ENCODE measurements around the gene MOCOS. TPM values are rescaled to one million over a fixed set of nuclear protein-coding genes. Genes with fewer than 3 reads are reported as not detected.

MOCOS gene
- total and polyA plus RNA-seq, 2 donors (not counting 1 experiment from before 2014, with no cell fraction given), result 0.01 to 0.05 TPM

- Mint-ChIP-seq H3K4me1 (no peaks in the 10 kb centered on the region), H3K27ac (no peak overlapping the region), H3K27me3 (peaks cover 16% of the 10 kb centered on the region), H3K9me3 (ENCODE audit: insufficient read depth) (no peaks in the 10 kb centered on the region), H3K4me3 (no peak overlapping the region)
- TF ChIP-seq CTCF (IDR thresholded peaks at IDR 0.05) (no peak), EZH2 (IDR thresholded peaks at IDR 0.05; ENCODE audit: borderline replicate concordance, insufficient read depth, low read depth, low read length, poor library complexity, severe bottlenecking) (no peak)
- Histone ChIP-seq H3K9me3 (ENCODE audit: control extremely low read depth in 1 of 3, control insufficient read depth in 2 of 3, insufficient read depth in 1 of 3, low read length in 2 of 3) (no peaks in the 10 kb centered on the region), H3K4me2 (replicated peaks; ENCODE audit: low read depth, low read length, poor library complexity, severe bottlenecking) (no peak overlapping the region), H3K4me3 (ENCODE audit: control extremely low read depth in 1 of 5, extremely low read depth in 1 of 5, insufficient read depth in 1 of 5, low read depth in 2 of 5, low read length in 4 of 5) (no peak overlapping the region), H3K27me3 (replicated peaks in 1 of 4; ENCODE audit: control extremely low read depth in 1 of 4, control insufficient read depth in 3 of 4, insufficient read depth in 4 of 4, low read length in 3 of 4) (no peaks in the 10 kb centered on the region), H3K79me2 (ENCODE audit: control insufficient read depth, insufficient read depth, low read length) (no peaks in the 10 kb centered on the region), H3K9ac (ENCODE audit: low read length) (no peak overlapping the region), H3K4me1 (ENCODE audit: control insufficient read depth in 2 of 2, insufficient read depth in 2 of 2, low read length in 2 of 2) (no peaks in the 10 kb centered on the region), H3K27ac (ENCODE audit: low read length in 2 of 2) (no peak overlapping the region), H4K20me1 (ENCODE audit: control insufficient read depth, insufficient read depth, low read length, poor library complexity, severe bottlenecking) (no peaks in the 10 kb centered on the region), H3K36me3 (replicated peaks in 1 of 2; ENCODE audit: control extremely low read depth in 1 of 2, control insufficient read depth in 1 of 2, extremely low read depth in 1 of 2, insufficient read depth in 2 of 2, low read length in 1 of 2) (no peaks in the 10 kb centered on the region), H2AFZ (ENCODE audit: insufficient read depth, low read depth, low read length, poor library complexity, severe bottlenecking) (no peak overlapping the region)
- CTCF ChIA-PET, result interaction anchor here (1.3 kb wide), 1 partner anchor 20 kb away, joined by 3 read pairs; no protein-coding TSS in a partner anchor
- POLR2A ChIA-PET, result no interaction called here
- ATAC-seq (ENCODE audit: low read depth) (no peak), DNase-seq (no peak)
- intact Hi-C loops (cut with micrococcal nuclease), result no loop called here
- whole genome bisulfite sequencing (ENCODE audit: insufficient coverage), result 84% methylated on average over 2 of the region's 3 CpGs
These were observed 8.3 kb downstream of the MOCOS start for GRCh38 chr18:36195427-36196122.

- H3K9me3 ChIP-seq (ENCODE audit: control extremely low read depth in 1 of 3, control insufficient read depth in 2 of 3, insufficient read depth in 1 of 3, low read length in 2 of 3), result no peaks in the 10 kb centered on the region
- H3K4me1 Mint-ChIP-seq, result no peaks in the 10 kb centered on the region
- ATAC-seq (ENCODE audit: low read depth) (no peak), DNase-seq (no peak)
- no peaks in the 10 kb centered on the region for H3K36me3 ChIP-seq (replicated peaks in 1 of 2; ENCODE audit: control extremely low read depth in 1 of 2, control insufficient read depth in 1 of 2, extremely low read depth in 1 of 2, insufficient read depth in 2 of 2, low read length in 1 of 2)
- no peak for TF ChIP-seq EZH2 (IDR thresholded peaks at IDR 0.05; ENCODE audit: borderline replicate concordance, insufficient read depth, low read depth, low read length, poor library complexity, severe bottlenecking)
- TF ChIP-seq CTCF (IDR thresholded peaks at IDR 0.05), result no peak
- no peaks in the 10 kb centered on the region for H4K20me1 ChIP-seq (ENCODE audit: control insufficient read depth, insufficient read depth, low read length, poor library complexity, severe bottlenecking)
- no peak overlapping the region for H3K27ac Mint-ChIP-seq
- no peak overlapping the region for H2AFZ ChIP-seq (ENCODE audit: insufficient read depth, low read depth, low read length, poor library complexity, severe bottlenecking)
- H3K27me3 Mint-ChIP-seq, result peaks cover 12% of the 10 kb centered on the region
- intact Hi-C loops (cut with micrococcal nuclease), result no loop called here
- H3K4me1 ChIP-seq (ENCODE audit: control insufficient read depth in 2 of 2, insufficient read depth in 2 of 2, low read length in 2 of 2), result no peaks in the 10 kb centered on the region
- no peaks in the 10 kb centered on the region for H3K79me2 ChIP-seq (ENCODE audit: control insufficient read depth, insufficient read depth, low read length)
- POLR2A ChIA-PET, result no interaction called here
- no peak overlapping the region for H3K27ac ChIP-seq (ENCODE audit: low read length in 2 of 2)
- WGBS (ENCODE audit: insufficient coverage), result 87% methylated on average over 3 of the region's 6 CpGs
- CTCF ChIA-PET, result no interaction called here
- H3K4me3 ChIP-seq (ENCODE audit: control extremely low read depth in 1 of 5, extremely low read depth in 1 of 5, insufficient read depth in 1 of 5, low read depth in 2 of 5, low read length in 4 of 5), result no peak overlapping the region
- no peak overlapping the region for H3K4me2 ChIP-seq (replicated peaks; ENCODE audit: low read depth, low read length, poor library complexity, severe bottlenecking)
- no peak overlapping the region for H3K9ac ChIP-seq (ENCODE audit: low read length)
- H3K4me3 Mint-ChIP-seq, result no peak overlapping the region
- H3K27me3 ChIP-seq (replicated peaks in 1 of 4; ENCODE audit: control extremely low read depth in 1 of 4, control insufficient read depth in 3 of 4, insufficient read depth in 4 of 4, low read length in 3 of 4), result no peaks in the 10 kb centered on the region
- no peaks in the 10 kb centered on the region for H3K9me3 Mint-ChIP-seq (ENCODE audit: insufficient read depth)
These were observed 9.1 kb downstream of the MOCOS start for GRCh38 chr18:36196238-36196995.
